ENCODE results near the gene CTSH. TPM values are rescaled to one million over a fixed set of nuclear protein-coding genes. Genes with fewer than 3 reads are reported as not detected.

The CTSH gene
- total RNA-seq, 1 experiment from 2014 or later = 8.2 TPM

DNA sequence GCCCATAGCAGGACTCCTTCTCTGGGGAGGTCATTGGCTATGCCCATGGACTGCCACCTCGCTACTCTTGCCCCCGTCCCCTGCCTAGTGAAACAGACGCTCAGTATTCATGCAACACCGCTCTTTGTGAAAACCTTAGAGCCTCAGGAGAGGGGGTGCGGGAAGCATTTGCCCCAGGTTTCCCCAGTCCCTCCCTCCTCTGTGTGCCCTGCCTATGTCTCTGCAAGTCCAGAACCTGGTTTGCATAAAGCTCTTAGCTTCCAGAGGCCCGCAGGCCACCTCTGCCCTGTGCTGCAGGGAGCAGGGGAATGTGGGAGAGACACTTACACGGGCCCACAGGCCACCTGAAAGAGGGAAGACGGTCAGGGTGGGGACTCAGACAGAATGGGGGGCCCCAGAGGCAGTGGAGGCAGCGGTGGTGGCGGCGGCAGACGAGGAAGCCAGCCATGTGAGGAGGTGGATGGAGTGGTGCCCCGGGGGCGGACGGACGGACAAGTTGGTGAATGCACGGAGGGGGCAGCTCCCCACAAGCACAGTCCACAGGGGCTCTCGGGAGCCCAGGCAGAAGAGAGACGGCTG is 33.8 kb upstream of the CTSH start:
- no peak for DNase-seq (ENCODE audit: low read depth)

DNA sequence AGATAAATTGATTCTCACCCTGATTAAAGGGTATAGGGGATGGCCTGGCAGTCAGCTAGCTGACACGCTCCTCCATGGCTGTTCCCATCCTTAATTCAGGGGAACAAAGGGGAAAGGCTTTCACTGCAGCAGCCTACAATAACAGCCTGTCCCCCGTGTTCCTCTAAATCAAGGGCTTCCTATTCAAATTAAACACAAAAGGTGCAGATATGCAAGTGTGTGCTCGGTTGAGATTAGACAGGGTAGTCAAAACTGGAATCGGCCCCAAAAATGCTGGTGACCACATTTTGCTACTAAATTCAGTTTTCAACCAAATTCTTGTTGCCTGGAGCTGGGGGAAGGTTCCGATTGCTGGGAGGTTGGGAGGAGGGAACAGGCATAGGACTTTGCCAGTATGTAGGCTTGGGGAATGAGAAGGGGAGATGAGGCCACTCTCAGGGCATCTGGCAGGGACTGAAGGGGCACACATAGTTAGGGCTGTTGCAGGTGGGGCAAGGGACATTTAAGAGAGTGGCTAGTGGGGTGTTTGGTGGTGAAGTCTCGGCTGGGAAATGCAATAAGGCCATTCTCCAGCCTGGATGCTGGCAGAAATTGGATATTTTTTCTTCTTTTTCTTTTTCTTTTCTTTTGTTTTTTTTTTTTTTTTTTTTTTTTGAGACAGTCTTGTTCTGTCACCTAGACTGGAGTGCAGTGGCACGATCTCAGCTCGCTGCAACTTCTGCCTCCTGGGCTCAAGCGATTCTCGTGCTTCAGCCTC is 32.9 kb upstream of the CTSH start:
- no peak for DNase-seq (ENCODE audit: low read depth)

DNA sequence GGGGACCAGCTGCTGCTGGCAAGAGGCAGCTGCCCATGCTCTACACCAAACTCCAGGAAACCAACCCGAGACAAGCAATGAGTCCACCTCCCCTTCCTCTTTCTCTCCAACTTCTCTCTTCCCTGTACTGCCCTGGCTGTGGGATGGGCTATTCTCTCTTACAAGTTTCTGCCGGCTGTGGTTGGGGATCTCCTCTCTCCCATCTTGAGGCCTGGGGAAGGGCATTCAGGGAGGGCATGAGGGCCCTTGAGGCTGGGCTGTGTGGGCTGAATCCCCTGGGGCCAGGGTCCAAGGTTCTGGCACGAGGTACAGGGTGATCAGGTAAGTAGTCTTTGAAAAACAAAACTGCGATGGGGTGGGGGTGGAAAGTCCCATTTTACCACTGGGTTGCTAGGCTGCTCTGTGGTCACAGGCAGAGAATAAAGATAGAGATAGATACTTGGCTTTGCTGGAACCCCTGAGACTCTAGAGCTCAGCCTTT is 32.3 kb upstream of the CTSH start:
- no peak for DNase-seq (ENCODE audit: low read depth)

GRCh38 chr15:78976691-78977090 is 31.8 kb upstream of the CTSH start:
- DNase-seq (ENCODE audit: low read depth) = no peak

GRCh38 chr15:78974272-78974918 is 29.5 kb upstream of the CTSH start:
- no peak for DNase-seq (ENCODE audit: low read depth)

DNA sequence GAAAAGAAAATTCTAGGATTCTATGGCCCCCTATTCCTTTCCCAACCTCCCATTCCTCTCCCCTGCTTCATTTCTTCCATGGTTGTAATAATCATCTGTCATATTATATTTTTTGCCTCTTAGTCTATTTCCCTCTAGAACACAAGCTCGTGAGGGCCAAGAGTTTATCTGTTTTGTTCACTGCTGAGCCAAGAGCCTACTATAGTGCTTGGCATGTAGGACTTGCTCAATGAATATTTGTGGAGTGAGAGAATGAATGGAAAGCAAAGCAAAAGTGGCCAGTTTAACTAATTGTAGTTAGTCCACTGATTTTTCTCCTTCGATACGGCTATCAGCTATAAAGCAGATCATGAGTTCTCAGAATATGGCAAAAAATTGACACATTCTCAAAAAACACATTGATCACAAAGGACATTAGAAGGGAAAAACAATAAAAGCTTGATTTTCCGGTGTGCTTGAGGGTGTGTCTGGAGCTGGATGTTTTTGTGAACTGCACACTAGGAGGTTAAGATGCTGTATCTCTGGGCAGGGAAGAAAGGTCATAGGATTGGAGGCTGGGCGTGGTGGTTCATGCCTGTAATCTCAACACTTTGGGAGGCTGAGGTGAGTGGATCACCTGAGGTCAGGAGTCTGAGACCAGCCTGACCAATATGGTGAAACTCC is 25.0 kb upstream of the CTSH start:
- no peak for DNase-seq (ENCODE audit: low read depth)

- DNase-seq (ENCODE audit: low read depth) = no peak
These were observed 23.9 kb upstream of the CTSH start for GRCh38 chr15:78968539-78969271.

DNA sequence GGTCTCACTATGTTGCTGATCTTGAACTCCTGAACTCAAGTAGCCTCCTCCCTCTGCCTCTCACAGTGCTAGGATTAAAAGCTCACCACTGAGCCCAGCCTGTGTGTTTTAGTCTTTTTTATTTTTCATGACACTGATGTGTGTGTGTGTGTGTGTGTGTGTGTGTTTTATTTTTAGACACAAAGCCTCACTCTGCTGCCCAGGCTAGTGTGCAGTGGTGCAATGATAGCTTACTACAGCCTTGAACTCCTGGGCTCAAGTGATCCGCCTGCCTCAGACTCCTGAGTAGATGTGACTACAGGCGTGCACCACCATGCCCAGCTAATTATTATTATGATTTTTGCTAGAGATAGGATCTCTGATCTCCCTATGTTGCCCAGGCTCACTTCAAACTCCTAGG is 23.3 kb upstream of the CTSH start:
- no peak for DNase-seq (ENCODE audit: low read depth)

GRCh38 chr15:78960308-78960707 is 15.5 kb upstream of the CTSH start:
- DNase-seq (ENCODE audit: low read depth) = no peak

DNA sequence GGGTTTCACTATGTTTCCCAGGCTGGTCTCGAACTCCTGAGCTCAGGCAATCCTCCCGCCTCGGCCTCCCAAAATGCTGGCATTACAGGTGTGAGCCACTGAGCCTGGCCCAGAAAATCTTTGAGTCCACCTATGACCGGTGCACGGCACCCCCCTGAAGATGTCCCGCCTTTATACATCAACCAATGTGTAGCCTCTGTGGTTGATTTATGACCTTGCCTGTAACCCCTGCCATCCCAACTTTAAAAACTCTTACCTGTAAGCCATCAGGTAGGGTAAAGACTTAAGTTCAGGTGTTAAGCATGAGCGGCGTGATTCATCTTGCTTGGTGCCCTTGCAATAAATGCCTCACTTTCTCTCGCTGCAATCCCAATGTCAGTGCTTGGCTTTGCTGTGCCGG is 14.5 kb upstream of the CTSH start:
- DNase-seq (ENCODE audit: low read depth) = no peak

DNA sequence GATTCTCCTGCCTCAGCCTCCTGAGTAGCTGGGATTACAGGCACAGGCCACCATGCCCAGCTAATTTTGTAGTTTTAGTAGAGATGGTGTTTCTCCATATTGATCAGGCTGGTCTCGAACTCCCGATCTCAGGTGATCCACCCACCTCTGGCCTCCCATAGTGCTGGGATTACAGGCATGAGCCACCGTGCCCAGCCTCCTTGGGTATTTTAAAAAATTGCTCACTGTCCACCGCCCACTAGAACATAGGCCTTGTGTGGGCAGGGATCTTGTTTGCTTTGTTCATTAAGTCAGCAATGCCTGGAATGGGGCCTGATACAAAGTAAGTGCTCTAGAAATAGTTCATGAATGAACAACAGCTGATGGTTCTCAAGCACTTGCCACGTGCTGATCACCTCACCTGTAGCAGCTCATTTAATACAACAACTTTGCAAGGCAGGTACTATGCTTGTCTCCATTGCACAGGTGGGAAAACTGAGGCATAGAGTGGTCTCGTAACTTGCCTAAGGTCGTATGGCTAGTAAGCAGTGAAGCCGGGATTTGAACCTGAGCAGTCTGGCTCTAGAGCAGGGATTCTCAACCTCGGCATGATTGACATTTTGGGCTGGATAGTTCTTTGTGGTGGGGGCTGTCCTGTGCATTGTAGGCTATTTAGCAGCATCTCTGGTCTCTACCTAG is 12.7 kb upstream of the CTSH start:
- no peak for DNase-seq (ENCODE audit: low read depth)

- DNase-seq (ENCODE audit: low read depth) = no peak
These were observed 12.1 kb upstream of the CTSH start for GRCh38 chr15:78956937-78957336.

DNA sequence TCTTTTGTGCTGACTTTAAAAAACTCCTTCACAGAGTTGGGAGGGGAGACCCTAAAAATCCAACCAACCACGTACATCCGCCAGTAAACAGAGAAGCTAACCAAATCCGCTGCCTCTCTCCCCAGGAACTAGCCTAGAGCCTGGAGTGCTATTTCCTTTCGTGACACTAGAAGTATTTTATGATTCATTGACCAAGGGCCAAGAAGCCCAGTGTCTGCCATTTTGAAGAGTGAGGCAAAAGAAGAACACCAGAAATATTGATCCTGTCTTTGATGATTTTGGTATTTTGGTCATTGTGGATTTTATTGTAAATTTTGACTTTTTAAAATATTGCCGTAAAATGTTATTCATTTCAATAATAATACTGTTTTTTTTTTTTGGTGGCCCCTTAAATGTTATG is 10.5 kb upstream of the CTSH start:
- DNase-seq (ENCODE audit: low read depth) = no peak

DNA sequence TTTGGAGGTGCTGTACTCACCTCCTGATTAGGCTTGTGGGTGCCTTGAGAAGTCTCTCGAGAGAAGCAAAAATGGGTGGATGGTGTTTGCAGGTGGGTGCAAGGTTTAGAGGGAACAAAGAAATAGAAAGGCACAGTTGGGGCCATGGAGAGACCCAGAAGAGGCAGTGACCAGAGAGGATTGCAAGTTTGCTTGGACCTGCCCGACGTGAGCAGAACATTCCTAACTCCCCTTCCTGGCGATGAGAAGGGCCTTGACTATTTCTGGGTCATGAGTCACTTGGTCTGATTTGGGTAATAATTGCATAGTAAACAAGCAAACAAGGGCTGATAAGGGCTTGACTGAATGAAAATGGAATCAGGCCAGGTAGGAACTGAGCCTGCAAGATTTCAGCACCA is 7.0 kb upstream of the CTSH start:
- peak; percentile 41 for DNase-seq (ENCODE audit: low read depth)

- no peak for DNase-seq (ENCODE audit: low read depth)
These were observed 6.3 kb upstream of the CTSH start for GRCh38 chr15:78950902-78951840.

GRCh38 chr15:78950343-78950742 is 5.5 kb upstream of the CTSH start:
- no peak for DNase-seq (ENCODE audit: low read depth)

GRCh38 chr15:78949461-78949860 is 4.6 kb upstream of the CTSH start:
- DNase-seq (ENCODE audit: low read depth) = no peak

DNA sequence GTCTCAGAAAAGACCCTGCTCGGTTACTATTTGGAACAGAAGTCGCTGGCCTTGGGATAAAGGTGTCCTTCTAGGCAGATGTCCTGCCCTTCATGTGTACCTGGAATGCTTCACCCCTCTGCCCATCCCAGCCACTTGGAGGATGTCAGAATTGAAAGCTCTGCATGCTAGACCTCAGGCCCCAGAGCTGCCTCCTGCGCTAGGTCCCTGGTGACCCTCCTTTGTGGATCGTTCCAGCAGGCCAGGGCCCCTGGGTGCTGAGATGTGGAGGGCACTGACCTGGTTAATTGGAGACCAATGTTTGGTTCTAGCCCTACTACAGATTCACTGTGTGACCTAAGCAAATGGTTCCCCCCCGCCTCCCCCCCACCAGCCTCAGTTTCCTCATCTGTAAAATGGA is 2.7 kb upstream of the CTSH start:
- DNase-seq (ENCODE audit: low read depth) = no peak

DNA sequence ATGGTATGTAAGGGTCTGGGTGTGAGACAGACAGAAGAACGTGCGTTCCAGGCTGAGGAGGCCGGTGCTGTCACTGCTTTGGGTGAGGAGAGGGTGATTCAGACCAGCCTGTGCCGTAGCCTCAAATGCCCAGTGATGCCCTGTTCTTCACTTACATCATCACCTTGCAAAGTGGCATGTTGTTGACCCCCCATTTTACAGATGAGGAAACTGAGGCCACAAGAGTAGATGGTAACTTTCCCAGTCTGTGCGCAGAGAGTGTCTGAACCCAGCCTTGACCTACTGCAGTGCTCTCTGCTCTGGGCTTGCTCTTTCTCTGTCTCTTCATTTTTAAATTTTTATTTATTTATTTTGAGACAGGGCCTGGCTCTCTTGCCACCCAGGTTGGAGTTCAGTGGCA is 1.6 kb upstream of the CTSH start:
- DNase-seq (ENCODE audit: low read depth) = no peak

GRCh38 chr15:78944202-78944625 is 632 bp downstream of the CTSH start:
- no peak for DNase-seq (ENCODE audit: low read depth)

Data from Daoy (cell line).